ENCODE measurements around the gene PLCB3.

PLCB3 gene

DNA sequence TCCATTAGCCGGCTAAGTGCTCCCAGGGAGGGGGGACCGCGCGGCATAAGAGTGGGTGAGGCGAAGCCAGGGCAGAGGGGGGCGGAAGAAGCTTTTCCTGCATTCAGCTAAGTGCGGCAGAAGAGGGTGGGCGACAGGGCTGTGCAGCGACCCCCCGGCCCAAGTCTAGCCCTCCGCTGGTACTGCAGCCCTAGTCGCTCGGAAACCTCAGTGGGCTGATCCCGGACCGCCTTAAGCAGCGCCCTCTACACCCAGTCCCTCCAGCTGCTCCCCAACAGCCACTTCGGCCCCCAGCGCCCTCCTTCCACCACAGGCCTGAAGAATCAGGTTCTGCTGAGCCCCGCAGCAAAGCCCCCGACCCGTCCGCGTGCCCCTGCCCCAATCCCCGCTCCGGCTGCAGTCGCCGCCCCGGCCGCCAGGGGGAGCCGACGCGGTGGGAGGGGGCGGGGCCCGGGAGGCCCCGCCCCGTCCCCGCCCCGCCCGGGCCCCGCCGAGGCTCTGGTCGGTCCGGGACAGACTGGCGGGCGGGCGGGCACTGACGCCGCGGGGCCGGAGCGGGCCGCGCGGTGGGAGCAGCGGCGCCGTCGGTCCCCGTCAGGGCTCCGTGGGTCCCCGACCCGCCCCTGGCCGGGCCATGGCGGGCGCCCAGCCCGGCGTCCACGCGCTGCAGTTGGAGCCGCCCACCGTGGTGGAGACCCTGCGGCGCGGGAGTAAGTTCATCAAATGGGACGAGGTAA is at the start of gene PLCB3:
Gene PLCB3, plus strand, starts transcription at position 515 of the 737 bp plus-strand sequence. Its CDS starts 120 bp downstream, at position 635.
- DNase-seq (ENCODE audit: low spot score) = peak; percentile 70

DNA sequence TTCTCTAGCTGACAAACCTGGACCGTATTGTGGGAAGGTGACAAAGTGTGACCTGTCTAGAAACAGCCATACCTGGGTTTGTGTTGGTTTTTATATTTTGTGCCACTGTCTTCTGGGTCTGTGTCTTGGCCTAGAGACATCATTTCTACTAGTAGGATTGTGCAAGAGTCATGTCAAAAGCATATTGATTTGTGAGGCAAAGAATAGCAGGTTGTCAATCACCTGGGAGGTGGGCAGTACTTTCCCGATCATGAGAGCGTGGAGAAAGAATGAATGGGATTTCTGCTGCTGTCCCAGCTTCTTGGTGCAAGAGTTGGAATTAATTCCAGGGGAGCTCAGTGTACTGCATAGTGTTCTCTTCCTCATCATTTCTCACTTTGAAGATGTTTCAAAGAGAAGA is 49.8 kb upstream of the PLCB3 start:
- DNase-seq (ENCODE audit: low spot score) = no peak

DNA sequence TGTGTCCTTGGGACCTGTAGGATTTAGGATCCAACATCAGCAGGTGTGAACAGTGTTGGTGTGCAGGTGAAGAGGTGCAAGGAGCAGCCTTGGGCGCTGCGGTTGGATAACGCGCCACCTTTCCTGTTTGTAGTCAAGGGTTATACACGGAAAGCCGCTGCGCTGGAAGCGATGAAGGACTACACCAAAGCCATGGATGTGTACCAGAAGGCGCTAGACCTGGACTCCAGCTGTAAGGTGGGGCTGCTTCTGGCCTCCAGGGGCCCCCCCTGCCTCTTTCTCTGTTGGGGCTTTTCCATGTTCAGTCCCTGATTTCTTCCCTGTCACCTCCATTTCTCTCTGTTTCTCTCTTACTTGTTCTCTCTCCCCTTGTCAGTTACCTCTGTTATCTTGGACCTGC is 48.3 kb upstream of the PLCB3 start:
- no peak for DNase-seq (ENCODE audit: low spot score)

DNA sequence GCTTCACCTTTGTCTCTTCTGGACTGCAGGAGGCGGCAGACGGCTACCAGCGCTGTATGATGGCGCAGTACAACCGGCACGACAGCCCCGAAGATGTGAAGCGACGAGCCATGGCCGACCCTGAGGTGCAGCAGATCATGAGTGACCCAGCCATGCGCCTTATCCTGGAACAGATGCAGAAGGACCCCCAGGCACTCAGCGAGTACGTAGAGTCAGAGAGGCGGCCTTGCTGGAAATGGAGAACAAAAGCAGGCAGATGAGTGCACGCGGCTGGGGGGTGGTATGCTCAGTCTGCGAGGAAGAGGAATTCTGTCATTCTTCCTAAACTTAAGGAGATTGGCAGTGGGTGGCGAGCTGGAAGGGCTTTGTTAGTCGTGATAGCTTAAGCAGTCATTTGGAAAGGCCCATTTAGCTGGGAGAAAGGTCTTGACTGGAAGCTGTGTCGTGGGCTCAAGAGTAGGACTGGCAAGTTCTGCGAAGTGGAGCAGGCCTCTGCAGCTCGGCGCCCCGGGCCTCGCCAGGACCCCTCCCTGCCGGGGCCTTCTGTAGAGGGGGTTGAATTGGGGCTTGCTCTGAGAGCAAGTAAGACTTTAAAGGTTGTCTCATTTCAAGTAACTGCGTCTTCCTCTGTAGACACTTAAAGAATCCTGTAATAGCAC is 47.8 kb upstream of the PLCB3 start:
- no peak for DNase-seq (ENCODE audit: low spot score)

DNA sequence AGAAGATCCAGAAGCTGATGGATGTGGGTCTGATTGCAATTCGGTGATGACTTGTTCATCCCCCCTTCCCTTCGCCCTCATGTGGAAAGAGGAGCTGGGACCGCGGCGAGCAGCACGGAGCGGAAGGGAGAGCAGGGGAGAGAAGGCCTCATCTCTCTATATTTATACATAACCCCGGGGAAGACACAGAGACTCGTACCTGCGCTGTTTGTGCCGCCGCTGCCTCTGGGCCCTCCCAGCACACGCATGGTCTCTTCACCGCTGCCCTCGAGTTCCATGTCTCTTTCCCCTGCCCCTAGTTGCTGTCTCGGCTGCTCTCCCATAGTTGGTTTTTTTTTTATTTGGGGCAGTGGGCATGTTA is 47.3 kb upstream of the PLCB3 start:
- no peak for DNase-seq (ENCODE audit: low spot score)

DNA sequence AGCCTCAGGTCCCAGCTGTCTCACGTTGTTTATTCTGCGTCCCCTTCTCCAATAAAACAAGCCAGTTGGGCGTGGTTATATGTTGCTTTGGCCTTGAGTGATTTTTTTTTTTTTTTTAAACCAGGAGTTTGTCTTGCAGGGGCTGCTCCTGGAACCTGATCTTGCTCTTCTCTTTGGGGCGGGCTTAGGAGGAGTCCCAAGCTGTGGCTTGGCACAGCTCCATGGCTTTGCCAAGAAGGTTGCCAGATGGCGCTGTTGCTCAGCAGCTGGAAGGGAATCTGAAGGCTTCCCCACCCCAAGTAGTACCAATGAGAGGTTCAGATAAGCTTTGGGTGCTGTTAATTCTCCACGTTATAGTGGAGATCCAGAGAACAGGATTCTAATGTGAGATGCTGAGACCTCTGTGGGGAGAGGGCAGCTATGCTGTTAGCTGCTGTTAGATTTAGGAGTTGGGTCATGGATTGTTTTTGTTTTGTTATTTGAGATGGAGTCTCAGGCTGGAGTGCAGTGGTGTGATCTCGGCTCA is 46.8 kb upstream of the PLCB3 start:
- DNase-seq (ENCODE audit: low spot score) = peak; percentile 73

DNA sequence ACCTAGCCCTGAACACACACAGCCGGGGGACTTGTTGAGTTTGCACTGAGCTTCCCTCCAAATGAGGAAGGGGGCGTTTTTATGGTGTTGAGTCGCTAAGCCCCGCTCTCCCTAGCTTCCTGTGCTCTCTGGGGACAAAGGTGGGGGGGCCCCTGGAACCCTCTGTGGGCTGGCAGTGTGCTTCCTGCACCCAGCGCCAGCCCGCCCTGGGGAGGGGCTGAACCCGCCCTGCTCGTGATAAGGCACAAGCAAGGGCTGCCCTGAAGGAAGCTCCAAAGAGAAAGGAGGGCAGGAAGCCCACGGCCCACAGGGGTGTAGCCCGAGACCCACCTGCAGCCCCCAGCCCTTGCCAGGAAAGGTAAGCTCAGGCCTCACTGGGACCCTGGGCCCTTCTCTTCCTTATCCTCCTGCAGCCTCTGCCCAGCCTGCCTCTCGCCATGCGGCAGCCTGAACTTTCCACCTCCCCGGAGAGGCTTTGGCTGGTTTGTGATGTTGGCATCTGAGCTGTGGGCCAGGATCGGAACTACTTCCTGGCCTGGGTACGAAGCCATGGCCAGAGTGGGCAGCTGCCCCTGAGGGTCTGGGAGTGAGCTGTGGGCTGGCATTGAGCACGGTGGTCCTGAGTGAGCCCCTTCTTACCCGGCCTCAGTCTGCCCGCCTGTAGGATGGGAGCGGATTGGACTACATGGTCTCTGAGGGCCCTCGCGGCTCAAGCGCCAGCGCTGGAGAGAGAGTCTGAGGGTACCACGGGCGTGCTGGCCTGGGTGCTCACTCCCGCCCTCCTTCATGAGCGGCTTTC is 44.7 kb upstream of the PLCB3 start, which contains the start of gene FERMT3:
Gene FERMT3, plus strand, starts transcription at position 265 of the 799 bp plus-strand sequence. CDS start 644 bp downstream, outside the sequence.
- DNase-seq (ENCODE audit: low spot score) = no peak

DNA sequence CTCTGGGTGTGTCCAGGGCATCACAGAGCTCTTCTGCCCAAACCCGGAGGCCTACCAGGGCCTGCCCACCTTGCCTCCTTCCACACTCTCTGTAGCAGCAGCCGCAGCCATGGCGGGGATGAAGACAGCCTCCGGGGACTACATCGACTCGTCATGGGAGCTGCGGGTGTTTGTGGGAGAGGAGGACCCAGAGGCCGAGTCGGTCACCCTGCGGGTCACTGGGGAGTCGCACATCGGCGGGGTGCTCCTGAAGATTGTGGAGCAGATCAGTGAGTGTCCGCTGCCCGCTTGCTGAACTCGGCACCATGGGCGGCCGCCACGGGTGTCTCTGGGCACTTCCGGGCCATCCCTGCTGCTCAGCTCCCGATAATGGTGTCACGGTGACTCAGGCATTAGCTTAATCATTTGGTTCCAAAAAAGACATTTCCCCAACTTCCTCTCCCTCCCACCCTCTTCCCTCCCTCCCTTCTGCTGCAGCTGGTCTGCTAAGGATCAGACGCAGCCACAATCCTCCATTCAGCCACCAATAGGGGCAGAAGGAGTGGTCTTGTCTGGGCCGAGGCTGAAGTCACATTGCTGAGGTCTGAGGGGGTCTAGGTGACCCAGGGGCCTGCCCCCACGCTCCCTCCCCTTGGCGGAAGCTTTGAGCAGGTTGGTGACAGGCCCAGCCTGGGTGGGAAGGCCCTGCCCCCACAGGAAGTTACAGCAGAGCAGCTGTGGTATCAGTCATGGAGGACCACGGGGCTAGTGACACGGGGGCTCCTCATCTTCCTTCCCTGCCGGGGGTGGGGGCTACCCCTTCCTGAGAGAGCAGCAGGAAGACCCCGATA is 43.9 kb upstream of the PLCB3 start:
- DNase-seq (ENCODE audit: low spot score) = no peak

DNA sequence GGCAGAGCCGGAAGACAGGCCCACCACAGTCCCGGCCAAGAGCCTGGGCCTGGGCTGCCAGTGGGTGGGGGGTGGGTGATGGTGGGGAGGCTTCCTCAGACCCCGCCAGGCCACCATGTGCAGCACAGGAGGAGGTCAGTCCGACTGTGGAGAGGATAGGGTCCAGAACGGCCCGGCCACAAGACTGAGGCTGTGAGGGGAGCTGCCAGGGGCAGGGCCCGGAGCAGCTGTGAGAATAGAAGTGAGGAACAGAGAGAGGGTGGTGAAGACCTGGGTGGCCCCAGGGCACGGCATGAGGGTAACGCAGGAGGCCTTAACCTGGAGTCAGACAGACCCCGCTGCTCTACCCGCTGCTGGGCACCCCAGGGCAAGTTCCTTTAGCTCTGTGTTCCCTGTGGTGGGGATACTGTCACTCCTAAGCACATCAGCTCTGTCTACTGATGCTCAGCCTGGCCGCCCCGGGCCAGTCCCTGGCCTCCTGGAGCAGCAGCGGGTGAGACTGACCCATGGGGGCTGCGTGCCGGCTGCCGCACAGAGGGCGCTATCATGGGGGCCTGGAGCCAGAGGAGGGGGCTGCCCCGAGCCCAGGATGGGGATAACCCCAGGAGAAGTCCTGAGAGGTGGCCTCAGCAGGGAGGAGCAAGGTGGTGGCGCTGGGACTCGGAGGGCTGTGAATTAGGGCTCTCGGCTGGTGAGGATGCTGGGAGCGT is 43.1 kb upstream of the PLCB3 start:
- no peak for DNase-seq (ENCODE audit: low spot score)

DNA sequence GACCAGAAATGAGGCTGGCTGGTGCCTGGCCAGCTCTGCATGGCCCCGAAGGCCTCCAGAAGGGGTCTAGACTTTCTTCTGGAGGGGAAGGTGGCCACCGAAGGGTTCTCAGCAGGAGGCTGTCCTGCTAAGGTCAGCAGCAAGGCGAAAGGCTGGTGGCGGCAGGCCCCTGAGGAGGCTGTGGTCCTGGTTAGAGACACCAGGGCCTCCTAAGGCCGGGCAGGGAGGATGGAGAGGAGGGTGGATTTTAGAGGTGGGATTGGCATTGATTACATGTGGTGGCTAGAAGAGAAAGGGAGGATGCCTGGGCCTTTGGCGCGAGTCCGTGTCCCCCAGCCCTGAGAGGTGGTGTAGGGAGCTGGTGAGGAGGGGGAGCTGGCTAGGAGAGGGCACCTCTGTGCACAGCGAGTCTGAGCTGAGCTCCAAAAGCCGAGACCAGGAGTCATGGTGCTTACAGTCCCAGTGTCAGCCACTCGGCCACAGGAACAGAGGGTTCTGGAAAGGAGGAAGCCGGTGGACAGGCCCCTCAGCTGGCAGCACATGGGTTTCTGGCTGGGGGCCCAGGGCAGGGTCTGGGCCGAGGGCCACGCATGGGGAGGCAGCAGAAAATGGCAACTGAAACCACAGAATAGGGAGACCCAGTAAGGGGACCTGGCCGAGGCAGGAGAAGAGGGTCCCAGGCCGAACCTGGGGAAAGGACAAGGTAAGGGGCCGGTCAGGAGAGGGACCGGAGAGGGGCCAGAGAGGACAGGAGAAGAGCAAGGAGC is 42.4 kb upstream of the PLCB3 start:
- no peak for DNase-seq (ENCODE audit: low spot score)

DNA sequence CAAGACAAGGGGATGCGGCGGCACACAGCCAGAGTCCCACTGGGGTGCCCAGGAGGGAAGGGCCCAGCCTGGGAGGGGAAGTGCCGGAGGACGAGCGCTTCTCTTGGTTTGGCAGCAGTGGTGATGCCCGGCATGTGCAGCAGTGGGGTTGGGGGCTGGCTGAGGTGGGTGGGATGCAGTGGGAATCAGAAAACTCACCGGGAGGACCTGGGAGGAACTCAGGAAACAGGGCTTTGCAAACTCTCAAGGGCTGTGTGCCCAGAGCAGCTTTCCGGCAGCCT is 41.8 kb upstream of the PLCB3 start:
- no peak for DNase-seq (ENCODE audit: low spot score)

DNA sequence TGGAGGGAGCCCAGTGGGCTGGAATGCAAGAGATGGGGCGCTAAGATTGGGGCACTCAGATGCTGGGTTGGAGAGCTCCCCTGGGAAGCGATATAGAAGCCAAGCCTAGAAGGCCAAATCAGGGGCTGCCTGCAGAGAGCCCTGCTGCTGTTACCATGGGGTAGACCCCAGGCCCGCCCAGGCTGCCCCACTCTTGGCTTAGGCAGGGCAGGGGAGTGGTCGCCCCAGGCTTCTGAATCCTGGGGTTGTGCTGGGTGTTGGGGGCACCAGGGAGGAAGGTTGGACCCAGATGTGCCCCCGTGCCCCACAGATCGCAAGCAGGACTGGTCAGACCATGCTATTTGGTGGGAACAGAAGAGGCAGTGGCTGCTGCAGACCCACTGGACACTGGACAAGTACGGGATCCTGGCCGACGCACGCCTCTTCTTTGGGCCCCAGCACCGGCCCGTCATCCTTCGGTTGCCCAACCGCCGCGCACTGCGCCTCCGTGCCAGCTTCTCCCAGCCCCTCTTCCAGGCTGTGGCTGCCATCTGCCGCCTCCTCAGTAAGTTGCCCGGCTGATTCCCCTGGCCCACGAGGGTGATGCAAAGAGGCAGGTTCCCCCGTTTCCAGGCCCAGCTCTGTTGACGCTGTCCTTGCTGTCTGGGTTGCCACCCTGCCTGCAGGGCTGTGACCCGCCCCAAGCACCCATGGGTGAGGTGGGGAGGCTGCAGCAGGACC is 40.9 kb upstream of the PLCB3 start:
- DNase-seq (ENCODE audit: low spot score) = no peak

DNA sequence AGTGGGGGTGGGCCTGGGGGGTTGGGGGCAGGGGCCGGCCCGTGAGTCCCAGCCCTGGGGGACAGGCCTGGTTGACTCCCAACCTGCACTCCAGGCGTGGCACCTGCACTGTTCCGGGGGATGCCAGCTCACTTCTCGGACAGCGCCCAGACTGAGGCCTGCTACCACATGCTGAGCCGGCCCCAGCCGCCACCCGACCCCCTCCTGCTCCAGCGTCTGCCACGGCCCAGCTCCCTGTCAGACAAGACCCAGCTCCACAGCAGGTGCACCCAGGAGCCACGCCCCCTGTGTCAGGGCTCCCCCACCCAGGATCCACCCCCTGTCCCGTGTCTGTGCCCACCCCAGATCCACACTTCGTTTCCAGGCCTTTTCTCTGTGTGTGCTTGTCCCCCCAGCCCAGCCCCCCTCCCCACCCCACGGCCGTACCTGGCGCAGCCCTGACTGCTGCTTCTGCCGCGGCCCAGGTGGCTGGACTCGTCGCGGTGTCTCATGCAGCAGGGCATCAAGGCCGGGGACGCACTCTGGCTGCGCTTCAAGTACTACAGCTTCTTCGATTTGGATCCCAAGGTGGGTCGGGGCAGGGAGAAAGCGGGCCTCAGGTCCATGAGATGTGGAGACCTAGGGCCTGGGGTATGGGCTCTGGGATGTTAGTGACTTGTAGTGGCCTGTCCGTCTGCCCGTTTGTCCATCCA is 40.0 kb upstream of the PLCB3 start:
- DNase-seq (ENCODE audit: low spot score) = no peak

DNA sequence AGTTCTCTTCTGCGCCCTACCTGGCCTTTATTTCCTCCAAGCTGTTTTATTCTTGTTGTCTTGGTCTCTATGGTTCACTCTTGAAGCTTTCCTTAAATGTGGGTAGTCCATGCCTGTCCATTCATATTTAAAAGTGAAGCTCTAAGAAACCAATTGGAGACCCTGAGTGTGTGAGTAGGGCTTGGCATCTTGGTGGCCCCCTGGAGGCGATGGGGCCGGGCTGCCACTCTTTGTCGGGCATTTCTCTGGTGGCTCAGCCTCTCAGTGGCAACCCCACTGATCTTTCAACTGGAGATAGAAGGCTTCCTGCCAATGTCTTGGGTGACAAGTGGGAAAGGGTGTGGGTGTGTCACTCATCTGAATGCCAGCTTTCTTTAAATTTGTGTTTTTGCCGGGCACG is 34.5 kb upstream of the PLCB3 start:
- no peak for DNase-seq (ENCODE audit: low spot score)

DNA sequence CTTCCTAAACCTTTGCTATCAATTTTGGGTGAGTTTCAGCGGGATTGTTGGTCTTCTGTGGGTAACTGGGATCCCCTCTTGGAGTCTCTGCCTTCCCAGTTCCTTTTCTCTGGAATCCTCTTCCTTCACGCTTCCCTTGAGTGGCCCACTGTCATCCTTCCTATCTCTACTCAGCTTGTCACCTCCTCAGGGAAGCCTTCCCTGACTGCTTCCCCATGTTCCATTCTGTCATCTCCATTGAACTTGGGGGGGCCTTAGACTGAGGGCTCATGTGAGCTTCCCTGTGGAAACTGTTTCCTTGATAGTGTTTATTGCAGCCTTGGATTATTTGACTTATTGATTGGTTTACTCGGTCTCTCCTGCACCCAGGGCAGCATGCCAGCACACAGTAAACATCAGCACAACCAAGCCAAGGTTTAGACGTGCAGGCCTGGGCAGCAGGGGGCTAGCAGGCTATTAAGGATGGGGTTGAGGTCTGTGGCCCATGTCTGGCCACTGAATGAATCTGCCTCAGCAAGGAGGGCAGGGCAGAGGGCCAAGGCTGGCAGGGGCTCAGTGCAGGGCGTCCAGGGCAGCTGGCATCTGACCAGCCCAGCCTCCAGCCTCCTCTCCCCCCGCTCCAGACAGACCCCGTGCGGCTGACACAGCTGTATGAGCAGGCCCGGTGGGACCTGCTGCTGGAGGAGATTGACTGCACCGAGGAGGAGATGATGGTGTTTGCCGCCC is 32.5 kb upstream of the PLCB3 start:
- DNase-seq (ENCODE audit: low spot score) = no peak

DNA sequence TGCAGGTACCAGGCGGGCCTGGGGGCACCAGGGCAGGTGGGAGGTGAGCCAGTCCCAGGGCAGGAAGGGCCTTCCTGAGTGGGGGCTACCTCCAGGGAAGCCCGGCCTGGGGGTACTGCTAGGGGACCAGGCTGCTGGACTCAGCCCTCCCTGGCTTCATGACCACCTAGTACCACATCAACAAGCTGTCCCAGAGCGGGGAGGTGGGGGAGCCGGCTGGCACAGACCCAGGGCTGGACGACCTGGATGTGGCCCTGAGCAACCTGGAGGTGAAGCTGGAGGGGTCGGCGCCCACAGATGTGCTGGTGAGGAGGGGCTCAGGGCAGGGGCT is 32.0 kb upstream of the PLCB3 start:
- no peak for DNase-seq (ENCODE audit: low spot score)

DNA sequence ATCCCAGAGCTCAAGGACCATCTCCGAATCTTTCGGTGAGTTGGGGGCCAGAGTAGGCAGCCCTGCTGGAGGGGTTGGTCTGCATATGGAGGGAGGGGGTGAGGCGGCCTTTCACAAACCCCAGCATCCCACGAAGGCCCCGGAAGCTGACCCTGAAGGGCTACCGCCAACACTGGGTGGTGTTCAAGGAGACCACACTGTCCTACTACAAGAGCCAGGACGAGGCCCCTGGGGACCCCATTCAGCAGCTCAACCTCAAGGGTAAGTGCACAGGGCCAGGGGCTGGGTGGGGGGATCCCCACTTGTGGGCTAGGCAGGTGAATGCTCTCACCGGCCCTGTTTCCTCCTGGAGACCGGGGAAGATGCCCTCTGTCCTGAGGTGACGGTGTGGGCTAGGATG is 31.6 kb upstream of the PLCB3 start:
- DNase-seq (ENCODE audit: low spot score) = no peak

DNA sequence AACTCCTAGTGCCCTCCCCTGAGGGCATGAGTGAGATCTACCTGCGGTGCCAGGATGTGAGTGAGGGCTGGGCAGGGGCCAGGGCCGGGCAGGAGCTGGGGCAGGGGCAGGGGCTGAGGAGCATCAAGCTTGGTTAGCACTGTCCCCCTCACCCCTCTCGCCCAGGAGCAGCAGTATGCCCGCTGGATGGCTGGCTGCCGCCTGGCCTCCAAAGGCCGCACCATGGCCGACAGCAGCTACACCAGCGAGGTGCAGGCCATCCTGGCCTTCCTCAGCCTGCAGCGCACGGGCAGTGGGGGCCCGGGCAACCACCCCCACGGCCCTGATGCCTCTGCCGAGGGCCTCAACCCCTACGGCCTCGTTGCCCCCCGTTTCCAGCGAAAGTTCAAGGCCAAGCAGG is 31.1 kb upstream of the PLCB3 start:
- DNase-seq (ENCODE audit: low spot score) = no peak

DNA sequence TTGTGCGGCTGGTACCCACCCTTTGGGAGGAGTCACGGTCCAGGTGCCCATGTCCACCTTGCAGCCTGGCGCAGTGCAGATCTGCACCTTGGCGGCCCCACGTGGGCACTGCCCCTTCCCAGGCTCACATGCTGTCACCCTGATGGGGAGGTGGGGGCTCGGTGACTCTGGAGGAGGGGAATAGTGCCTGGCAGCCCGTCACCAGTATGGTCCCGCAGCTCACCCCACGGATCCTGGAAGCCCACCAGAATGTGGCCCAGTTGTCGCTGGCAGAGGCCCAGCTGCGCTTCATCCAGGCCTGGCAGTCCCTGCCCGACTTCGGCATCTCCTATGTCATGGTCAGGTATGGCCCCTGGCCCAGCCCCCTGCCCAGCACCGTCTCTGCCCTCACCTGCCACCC is 30.5 kb upstream of the PLCB3 start:
- no peak for DNase-seq (ENCODE audit: low spot score)
